Activated CD4-positive, alpha-beta T cell treated with anti-CD3 and anti-CD28 coated beads, Interleukin-2, amount 50 U/mL, for 4 hours (primary cell): Measurements from ENCODE around the gene NT5M.
"Not testable (repeated sequence)": the region's sequence is repeated elsewhere in the genome, so short reads cannot be mapped to it uniquely, and the experiment has no call there.

ENCODE experiments used
- DNase-seq, 2 experiments: peaks; one replicate each; pipeline ENCODE4 v3.0.0-alpha.2; 2020

The NT5M gene

DNA sequence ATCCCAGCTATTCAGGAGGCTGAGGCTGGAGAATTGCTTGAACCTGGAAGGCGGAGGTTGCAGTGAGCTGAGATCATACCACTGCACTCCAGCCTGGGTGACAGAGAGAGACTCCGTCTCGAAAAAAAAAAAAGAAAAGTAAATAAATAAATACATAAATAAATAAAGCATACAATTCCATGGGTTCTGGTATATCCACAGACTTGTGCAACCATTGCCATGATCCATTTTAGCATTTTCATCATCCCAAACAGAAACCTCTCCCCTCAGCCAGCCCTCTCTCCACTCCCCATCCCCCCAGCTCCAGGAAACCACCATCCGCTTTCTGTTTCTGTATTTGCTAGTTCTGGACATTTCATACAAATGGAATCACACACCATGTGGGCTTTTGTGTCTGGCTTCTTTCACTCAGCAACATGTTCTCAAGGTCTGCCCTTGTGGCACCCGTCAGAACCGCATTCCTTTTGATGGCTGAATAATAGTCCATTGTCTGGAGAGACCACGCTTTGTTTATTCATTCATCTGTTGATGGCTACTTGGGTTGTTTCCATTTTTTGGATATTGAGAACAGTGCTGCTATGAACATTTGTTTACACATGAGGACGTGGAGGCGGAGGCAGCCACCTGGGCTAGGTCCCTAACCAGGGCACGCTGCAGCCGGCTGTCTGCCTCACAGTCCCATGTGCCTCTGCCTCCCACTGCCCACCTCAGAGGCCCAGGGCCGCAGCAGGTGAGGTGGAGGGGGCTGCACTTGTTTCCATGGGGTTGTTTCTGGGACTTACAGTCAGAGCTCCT lies 76.2 kb downstream of the NT5M start:
- DNase-seq: no peak

DNA sequence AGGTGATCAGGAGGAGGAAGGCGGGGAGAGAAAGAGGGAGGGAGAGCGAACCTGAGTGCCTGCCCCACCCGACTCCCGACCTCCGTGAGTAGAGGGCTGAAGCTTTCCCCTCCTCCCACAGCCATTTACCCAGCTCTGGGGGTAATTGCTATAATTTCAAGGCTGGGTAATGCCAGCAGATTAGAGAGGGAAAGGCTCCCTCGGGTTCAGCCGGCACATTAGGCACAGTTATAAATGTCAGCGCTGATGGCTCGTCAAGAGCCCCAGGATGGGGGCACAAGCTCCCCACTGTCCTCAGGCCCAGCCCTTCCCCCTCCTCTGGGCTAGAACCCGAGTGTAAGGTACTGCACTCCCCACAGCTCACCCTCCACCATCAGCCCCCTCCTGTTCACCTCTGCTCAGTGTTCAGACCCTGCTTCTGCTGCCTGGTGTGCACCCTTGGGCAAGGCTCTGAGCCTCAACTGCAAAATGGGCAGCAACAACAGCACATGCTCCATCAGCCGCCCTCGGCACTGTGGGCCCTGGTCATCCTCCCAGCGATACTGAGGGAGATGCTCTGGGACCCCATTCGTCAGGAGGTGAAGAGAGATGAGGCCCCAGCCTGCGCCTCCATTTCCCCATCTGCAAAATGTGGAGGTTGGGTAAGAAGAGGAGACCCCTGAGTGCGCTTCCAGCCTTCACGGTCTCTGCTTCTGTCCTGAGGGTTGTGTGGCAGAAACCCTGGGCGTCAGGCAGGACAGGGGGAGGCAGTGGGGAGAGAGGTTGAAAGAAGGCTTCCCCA lies 77.2 kb downstream of the NT5M start:
- DNase-seq: no peak

DNA sequence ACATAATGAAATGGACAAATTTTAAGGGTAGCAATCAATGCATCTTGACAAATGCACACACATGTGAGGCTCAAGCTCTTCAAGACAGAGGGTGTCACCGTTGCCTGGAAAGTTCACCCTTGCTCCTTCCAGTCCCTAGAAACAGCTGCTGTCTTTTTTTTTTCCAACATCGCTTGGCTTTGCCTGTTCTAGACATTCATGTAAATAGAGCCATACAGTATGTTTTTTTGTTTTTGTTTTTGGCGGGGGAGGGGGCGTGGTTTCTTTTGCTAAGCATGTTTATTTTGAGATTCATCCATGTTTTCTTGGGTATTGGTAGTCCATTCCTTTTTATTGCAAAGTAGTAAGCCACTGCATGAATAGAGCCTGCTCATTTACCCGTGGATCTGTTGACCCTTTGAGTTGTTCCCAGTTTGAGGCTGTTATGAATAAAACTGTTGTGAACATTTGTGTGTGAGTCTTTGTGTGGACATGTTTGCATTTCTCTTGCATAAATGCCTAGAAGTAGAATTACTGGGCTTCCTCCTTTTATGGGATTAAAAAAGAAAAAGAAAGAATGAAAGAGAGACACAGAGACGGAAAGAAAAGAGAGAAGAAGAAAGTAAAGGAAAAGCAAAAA lies 78.4 kb downstream of the NT5M start:
- DNase-seq: no peak

- DNase-seq: no peak
Measured at GRCh38 chr17:17382065-17382459, 78.9 kb downstream of the NT5M start.

DNA sequence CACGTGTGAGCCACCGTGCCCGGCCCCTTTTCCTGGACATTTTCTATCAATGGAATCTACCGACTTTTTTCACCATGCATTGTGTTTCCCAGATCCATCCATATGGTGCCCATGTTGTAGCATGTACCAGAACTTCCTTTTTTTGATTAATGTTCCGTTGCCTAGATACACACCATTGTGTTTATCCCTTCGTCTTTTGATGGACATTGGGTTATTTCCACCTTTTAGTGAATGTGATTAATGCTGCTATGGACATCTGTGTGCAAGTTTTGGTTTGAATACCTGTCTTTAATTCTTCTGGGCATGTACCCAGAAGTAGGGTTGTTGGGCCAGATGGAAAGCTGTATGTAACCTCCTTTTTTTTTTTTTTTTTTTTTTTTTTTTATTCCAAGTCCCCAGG lies 79.8 kb downstream of the NT5M start:
- DNase-seq: no peak

GRCh38 chr17:17383431-17384290 lies 80.5 kb downstream of the NT5M start:
- not testable (repeated sequence) for DNase-seq

DNA sequence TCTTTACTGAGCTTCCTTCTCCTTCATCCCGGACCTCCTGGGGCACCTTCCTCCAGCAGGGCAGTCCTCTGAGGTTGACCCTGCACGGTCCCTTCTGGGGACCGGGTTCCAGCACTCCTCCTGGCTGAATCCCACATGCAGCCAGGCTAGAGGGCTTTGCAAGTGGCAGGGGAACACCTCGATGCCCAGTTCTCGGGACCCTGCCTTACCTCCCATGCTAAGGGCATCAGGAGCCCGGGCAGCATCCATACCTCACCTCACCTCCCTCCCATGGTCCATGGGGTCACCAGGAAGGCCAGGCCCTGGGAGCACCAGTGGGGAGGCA lies 81.1 kb downstream of the NT5M start:
- DNase-seq: no peak

DNA sequence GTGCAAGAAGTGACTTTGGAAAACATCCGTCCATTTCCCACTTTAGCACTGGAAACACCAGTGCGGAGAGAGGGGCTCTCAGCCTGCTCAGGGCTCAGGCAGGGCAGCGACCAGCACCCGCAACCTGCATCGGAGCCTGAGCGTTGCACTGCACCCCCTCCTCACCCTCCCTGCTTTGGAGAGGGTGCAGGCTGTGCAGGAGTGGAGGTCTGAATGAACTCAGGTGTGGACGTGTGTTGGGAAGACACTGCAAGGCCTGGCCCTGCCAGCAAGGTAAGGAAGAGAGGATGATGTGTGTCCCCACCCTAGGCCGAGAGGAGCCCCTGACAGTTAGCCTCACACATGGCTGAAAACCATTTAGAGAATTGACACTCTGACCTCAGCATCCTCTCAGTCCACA lies 81.8 kb downstream of the NT5M start:
- no peak for DNase-seq

- DNase-seq: no peak
Measured at GRCh38 chr17:17385491-17385890, 82.3 kb downstream of the NT5M start.

GRCh38 chr17:17386094-17386800 lies 83.1 kb downstream of the NT5M start:
- DNase-seq: no peak

DNA sequence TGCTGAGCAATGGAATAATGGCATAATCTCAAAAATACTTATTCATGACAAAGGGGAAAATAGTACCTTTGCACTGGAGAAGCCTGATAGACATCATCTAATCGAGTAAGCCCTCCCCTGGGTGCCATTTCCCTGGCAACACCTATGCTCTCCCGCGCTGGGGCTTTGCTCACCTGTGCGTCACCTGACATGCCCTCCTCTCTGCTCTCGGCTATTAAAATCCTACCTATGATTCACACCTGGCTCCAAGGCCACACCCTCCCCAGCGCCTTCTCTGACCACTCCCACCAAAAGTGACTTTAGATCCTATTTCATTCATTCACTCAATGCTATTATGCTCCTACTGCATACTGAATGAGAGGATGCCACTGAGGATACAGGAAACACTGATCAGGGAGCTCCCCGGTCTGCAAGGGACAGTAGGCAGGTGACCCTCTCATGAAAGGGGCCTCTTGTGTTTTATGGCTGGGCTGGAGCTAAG lies 83.9 kb downstream of the NT5M start:
- DNase-seq: no peak

DNA sequence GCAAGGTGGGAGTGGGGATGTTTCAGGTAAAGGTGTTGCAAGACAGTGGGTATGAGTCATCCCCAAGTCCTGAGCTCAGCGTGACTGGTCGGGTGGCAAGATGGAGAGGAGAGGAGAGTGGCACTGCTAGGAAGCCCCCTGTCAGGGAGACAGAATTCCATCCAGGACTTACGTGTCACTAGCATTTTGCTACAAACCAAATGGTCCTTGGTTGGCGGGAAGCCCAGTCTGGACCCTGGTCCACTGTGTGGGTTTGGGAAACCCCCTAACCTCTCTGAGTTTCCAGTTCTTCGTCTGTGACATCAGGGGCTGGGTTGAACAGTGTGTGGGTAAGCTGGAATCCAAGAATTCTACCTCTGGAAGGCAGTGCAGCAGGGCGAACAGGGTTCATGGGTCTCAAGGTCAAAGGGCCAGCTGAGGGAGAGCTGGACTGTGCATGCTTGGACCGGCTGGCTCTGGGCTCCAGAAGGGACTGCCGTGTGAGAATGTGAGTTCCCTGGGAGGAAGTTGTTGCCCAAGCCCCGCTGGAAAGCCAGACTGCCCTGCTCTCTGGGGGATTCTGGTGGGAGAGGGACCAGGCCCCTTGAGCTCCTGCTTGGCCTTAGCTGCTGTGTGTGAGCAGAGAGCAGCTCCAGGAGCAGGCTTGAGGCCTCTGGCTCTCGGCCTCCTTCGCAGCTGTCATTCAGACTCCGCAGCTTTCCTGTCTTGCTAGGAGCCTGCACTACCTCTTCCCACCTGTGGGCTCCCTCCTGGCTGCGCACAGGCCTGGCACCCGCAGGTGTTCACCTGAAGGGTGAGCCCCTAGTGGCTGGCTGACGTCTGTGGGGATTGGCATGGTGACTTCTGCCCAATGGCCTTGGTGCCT lies 84.6 kb downstream of the NT5M start:
- no peak for DNase-seq

DNA sequence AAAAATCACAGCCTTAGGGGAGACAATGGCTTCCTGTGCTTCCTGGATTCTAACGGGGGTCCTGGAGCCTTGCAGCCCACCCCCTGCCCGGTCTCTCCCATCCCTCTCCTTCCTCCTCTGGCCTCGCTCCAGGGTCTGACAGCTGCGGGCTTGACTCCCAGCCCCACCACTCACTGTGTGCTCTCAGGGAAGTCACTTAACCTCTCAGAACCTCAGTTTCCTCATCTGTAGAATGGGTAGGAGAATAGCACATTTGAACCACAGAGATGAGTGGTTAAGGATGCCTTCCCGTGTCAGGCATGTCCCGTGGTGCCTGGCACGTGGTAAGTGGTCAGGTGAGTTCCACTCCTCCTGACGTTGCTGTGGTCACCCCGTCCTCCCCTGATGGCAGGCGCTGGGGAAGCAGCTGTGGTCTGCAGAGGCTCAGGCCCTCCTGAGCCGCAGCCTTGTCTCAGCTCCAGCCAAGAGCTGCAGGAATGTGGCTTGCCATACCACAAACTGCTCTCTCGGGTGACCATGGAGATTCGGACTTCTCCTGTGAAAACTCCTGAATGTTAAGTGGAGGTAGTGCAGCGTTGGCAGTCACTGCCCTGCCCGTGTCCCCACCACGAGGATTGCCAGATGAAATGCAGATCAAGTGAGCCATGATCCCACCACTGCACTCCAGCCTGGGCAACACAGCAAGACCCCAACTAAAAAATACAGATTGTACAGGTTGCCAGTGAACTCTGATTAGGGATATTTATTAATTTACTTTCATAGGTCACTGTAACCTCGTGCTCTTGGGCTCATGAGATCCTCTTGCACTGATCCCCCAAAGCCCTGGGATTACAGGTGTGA lies 85.7 kb downstream of the NT5M start:
- no peak for DNase-seq

DNA sequence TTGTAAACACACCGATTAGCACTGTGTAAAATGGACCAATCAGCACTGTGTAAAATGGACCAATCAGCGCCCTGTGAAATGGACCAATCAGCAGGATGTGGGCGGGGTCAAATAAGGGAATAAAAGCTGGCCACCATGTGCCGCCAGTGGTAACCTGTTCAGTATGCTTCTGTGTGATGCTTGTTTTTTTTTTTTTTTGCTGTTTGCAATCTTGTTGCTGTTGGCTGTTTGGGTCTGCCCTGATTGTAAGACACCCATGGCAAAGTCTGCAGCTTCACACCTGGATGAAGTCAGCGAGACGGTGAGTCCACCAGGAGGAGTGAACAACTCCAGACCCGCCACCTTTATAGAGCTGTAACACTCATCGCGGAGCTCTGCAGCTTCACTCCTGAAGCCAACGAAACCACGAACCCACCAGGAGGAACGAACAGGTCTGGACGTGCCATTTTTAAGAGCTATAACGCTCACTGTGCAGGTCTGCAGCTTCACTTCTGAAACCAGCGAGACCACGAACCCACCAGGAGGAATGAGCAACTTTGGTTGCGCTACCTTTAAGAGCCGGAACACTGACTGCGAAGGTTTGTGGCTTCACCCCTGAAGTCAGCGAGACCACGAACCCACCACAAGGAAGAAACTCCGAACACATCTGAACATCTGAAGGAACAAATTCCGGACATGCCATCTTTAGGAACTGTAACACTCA lies 88.6 kb downstream of the NT5M start:
- DNase-seq: peak; percentile 56 to 57

DNA sequence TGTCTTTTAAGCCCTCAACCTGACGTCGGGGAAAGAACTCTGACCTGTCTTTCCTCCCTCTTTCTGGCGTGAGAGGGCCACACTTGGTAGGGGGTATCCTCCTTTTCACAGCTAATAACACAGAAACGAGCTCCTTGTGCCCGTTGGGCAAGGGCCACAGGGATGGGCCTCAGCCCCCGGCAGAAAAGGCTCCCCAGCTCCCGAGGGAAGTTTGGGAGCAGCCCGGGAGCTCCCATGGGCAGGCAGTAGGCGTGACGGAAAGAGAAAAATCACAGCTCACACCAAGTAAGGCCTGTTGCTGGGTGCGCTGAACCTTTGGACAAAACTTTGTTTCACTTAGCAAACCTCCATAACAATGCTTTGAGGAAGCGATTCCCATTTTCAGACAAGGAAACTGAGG lies 90.8 kb downstream of the NT5M start:
- no peak for DNase-seq

- DNase-seq: no peak
Measured at GRCh38 chr17:17394494-17394893, 91.3 kb downstream of the NT5M start.

- DNase-seq: no peak
Measured at GRCh38 chr17:17395246-17395802, 92.2 kb downstream of the NT5M start.

- no peak for DNase-seq
Measured at GRCh38 chr17:17395885-17396284, 92.7 kb downstream of the NT5M start.
